HEK293 (cell line): ENCODE data around the gene TBCK.

ENCODE experiments used
- IKZF3 ChIP-seq: fragments of 450-650 bp; IDR thresholded peaks from 2 replicates; pipeline ENCODE4 v1.5.0; 2018; ENCODE audit warnings: missing biosample characterization, mild to moderate bottlenecking, missing genetic modification characterization, moderate library complexity
- KLF9 ChIP-seq: fragments of 450-650 bp; formaldehyde crosslinking; IDR thresholded peaks from 2 replicates; pipeline ENCODE4 v1.5.1; 2016; ENCODE audit warnings: missing biosample characterization, missing genetic modification characterization, low read depth
- ZNF157 ChIP-seq: fragments of 450-650 bp; formaldehyde crosslinking; IDR thresholded peaks from 2 replicates; pipeline ENCODE4 v1.5.1; 2016; ENCODE audit warnings: missing biosample characterization, missing genetic modification characterization
- ZNF610 ChIP-seq: fragments of 450-650 bp; formaldehyde crosslinking; IDR thresholded peaks from 2 replicates; pipeline ENCODE4 v1.5.1; 2016; ENCODE audit warnings: missing biosample characterization, missing genetic modification characterization, borderline replicate concordance
- TF ChIP-seq, protein P1 (sequence below): fragments of 450-650 bp; formaldehyde crosslinking; IDR thresholded peaks from 2 replicates; pipeline ENCODE4 v1.5.1; 2016; ENCODE audit warnings: missing biosample characterization, missing genetic modification characterization
- TF ChIP-seq, protein P2 (sequence below): fragments of 450-650 bp; formaldehyde crosslinking; IDR thresholded peaks from 2 replicates; pipeline ENCODE4 v1.5.1; 2016; ENCODE audit warnings: missing biosample characterization, missing genetic modification characterization
- TF ChIP-seq, protein P3 (sequence below): fragments of 450-650 bp; formaldehyde crosslinking; IDR thresholded peaks from 2 replicates; pipeline ENCODE4 v1.5.1; 2016; ENCODE audit warnings: missing biosample characterization, missing genetic modification characterization
- TF ChIP-seq, protein P4 (sequence below): fragments of 450-650 bp; formaldehyde crosslinking; IDR thresholded peaks from 2 replicates; pipeline ENCODE4 v1.5.1; 2016; ENCODE audit warnings: missing biosample characterization, missing genetic modification characterization

DNA sequence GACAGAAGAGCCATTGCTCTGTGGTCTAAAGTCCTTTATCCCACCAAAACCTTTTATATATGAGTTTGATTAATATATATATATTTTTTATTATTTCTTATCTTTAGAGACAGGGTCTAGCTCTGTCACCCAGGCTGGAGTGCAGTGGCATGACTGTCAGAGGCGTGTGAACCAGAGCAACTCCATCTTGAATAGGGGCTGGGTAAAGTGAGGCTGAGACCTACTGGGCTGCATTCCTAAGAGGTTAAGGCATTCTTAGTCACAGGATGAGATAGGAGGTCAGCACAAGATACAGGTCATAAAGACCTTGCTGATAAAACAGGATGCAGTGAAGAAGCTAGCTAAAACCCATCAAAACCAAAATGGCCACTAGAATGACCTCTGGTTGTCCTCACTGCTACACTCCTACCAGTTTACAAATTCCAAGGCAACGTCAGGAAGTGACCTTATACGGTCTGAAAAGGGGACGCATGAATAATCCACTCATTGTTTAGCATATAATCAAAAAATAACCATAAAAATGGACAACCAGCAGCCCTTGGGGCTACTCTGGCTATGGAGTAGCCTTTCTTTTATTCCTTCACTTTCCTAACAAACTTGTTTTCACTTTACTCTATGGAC, 10.5 kb downstream of the TBCK start:
- no peak for TF ChIP-seq ZNF157 (tag by site-specific recombination)
- TF ChIP-seq, protein P1, sequence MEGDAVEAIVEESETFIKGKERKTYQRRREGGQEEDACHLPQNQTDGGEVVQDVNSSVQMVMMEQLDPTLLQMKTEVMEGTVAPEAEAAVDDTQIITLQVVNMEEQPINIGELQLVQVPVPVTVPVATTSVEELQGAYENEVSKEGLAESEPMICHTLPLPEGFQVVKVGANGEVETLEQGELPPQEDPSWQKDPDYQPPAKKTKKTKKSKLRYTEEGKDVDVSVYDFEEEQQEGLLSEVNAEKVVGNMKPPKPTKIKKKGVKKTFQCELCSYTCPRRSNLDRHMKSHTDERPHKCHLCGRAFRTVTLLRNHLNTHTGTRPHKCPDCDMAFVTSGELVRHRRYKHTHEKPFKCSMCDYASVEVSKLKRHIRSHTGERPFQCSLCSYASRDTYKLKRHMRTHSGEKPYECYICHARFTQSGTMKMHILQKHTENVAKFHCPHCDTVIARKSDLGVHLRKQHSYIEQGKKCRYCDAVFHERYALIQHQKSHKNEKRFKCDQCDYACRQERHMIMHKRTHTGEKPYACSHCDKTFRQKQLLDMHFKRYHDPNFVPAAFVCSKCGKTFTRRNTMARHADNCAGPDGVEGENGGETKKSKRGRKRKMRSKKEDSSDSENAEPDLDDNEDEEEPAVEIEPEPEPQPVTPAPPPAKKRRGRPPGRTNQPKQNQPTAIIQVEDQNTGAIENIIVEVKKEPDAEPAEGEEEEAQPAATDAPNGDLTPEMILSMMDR (tag by site-specific recombination), result no peak
- TF ChIP-seq, protein P2, sequence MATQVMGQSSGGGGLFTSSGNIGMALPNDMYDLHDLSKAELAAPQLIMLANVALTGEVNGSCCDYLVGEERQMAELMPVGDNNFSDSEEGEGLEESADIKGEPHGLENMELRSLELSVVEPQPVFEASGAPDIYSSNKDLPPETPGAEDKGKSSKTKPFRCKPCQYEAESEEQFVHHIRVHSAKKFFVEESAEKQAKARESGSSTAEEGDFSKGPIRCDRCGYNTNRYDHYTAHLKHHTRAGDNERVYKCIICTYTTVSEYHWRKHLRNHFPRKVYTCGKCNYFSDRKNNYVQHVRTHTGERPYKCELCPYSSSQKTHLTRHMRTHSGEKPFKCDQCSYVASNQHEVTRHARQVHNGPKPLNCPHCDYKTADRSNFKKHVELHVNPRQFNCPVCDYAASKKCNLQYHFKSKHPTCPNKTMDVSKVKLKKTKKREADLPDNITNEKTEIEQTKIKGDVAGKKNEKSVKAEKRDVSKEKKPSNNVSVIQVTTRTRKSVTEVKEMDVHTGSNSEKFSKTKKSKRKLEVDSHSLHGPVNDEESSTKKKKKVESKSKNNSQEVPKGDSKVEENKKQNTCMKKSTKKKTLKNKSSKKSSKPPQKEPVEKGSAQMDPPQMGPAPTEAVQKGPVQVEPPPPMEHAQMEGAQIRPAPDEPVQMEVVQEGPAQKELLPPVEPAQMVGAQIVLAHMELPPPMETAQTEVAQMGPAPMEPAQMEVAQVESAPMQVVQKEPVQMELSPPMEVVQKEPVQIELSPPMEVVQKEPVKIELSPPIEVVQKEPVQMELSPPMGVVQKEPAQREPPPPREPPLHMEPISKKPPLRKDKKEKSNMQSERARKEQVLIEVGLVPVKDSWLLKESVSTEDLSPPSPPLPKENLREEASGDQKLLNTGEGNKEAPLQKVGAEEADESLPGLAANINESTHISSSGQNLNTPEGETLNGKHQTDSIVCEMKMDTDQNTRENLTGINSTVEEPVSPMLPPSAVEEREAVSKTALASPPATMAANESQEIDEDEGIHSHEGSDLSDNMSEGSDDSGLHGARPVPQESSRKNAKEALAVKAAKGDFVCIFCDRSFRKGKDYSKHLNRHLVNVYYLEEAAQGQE (tag by site-specific recombination), result no peak
- no peak for TF ChIP-seq IKZF3 (tag by site-specific recombination)
- TF ChIP-seq KLF9 (tag by site-specific recombination), result no peak
- TF ChIP-seq, protein P3, sequence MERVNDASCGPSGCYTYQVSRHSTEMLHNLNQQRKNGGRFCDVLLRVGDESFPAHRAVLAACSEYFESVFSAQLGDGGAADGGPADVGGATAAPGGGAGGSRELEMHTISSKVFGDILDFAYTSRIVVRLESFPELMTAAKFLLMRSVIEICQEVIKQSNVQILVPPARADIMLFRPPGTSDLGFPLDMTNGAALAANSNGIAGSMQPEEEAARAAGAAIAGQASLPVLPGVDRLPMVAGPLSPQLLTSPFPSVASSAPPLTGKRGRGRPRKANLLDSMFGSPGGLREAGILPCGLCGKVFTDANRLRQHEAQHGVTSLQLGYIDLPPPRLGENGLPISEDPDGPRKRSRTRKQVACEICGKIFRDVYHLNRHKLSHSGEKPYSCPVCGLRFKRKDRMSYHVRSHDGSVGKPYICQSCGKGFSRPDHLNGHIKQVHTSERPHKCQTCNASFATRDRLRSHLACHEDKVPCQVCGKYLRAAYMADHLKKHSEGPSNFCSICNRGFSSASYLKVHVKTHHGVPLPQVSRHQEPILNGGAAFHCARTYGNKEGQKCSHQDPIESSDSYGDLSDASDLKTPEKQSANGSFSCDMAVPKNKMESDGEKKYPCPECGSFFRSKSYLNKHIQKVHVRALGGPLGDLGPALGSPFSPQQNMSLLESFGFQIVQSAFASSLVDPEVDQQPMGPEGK (tag by site-specific recombination), result no peak
- no peak for TF ChIP-seq ZNF610 (tag by site-specific recombination)
- TF ChIP-seq, protein P4, sequence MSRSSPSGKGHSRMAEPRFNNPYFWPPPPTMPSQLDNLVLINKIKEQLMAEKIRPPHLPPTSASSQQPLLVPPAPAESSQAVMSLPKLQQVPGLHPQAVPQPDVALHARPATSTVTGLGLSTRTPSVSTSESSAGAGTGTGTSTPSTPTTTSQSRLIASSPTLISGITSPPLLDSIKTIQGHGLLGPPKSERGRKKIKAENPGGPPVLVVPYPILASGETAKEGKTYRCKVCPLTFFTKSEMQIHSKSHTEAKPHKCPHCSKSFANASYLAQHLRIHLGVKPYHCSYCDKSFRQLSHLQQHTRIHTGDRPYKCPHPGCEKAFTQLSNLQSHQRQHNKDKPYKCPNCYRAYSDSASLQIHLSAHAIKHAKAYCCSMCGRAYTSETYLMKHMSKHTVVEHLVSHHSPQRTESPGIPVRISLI (tag by site-specific recombination), result no peak
